Prostate gland (tissue), 2 donors: Measurements from ENCODE around the gene LIPK.

Source experiments
- POLR2A ChIP-seq: fragments of 450-650 bp; IDR thresholded peaks from one replicate; pipeline ENCODE4 v1.6.1; 2016; ENCODE audit warnings: antibody characterized with exemption, mild to moderate bottlenecking
- POLR2AphosphoS5 ChIP-seq: sonication (generic); formaldehyde crosslinking; IDR thresholded peaks from one replicate; pipeline ENCODE4 v1.6.1; 2017; ENCODE audit warnings: antibody characterized with exemption
- TF ChIP-seq, protein P1 (sequence below), 4 experiments: fragments of 200-600 bp in 2 of 4; fragments of 450-650 bp in 2 of 4; sonication (generic) in 2 of 4; IDR thresholded peaks; 1 replicate in 3 of 4; 2 replicates in 1 of 4; pipeline ENCODE4 v1.5.1; 2016 to 2019; ENCODE audit warnings: antibody characterized with exemption in 4 of 4, mild to moderate bottlenecking in 2 of 4, moderate library complexity in 2 of 4

DNA sequence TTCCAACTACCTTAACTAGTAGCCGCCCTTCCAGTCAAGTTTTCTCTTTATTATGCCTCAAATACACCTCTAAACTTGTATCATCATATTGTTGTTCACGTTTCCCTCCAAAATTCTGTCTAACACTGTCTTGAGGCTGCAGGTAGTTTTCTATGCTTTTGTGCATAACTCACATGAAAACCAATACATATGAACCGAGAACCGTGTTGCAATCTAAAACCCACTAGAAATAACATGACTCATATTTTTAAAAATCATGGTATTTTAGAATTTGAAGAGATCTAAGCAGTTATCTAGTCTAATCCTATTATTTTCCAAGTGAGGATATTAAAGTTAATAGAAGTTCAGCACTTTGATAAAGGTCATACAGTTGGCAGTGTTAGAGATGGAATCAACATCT lies 23.6 kb upstream of the LIPK start:
- TF ChIP-seq, protein P1, sequence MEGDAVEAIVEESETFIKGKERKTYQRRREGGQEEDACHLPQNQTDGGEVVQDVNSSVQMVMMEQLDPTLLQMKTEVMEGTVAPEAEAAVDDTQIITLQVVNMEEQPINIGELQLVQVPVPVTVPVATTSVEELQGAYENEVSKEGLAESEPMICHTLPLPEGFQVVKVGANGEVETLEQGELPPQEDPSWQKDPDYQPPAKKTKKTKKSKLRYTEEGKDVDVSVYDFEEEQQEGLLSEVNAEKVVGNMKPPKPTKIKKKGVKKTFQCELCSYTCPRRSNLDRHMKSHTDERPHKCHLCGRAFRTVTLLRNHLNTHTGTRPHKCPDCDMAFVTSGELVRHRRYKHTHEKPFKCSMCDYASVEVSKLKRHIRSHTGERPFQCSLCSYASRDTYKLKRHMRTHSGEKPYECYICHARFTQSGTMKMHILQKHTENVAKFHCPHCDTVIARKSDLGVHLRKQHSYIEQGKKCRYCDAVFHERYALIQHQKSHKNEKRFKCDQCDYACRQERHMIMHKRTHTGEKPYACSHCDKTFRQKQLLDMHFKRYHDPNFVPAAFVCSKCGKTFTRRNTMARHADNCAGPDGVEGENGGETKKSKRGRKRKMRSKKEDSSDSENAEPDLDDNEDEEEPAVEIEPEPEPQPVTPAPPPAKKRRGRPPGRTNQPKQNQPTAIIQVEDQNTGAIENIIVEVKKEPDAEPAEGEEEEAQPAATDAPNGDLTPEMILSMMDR (IDR thresholded peaks at IDR 0.05), result no peak
- TF ChIP-seq POLR2AphosphoS5 (no peak), POLR2A (no peak)
